Measurements from ENCODE around the gene HTRA3. TPM values are rescaled to one million over a fixed set of nuclear protein-coding genes. Genes with fewer than 3 reads are reported as not detected.
A peak's percentile ranks its signal among the peaks of the same experiment; 100 is the strongest.

HTRA3 gene
- total RNA-seq, 2 donors from 2014 or later, result 52.6 to 55.5 TPM

DNA sequence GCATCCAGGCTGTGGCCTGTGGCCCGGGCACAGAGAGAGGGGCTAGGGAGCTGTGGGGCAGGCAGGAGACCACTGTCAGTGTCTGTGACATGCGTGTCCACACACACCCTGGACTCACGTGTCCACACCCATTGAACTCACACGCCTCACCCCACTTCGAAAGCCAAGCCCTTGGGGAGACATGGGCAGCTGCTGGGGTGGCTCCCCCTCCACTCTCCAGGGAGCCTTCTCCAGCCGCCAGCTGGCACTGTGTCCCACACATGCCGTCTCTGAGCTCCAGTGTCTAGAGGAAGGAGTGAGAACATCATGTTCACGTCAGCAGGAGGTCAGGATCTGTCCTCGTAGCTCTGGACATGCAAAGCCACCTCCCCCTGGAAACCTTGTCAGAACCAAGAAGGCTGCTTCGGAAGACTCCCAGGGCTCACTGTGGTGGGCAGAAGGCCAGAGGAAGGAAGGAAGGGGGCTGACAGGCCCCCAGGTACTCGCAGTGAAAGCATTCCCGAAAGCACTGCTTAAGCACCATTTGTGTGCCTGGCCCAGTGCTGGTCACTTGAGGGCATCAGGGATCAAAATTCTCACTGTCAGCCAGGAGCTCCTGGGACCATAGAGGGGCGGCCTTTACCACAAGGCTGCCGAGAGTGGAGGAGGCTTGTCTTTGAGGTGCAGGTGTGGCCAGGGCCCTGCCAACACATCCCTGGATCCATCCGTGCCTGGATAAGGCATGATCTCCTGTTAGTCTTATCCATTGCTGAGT is 61.4 kb downstream of the HTRA3 start:
- no peak for TF ChIP-seq CTCF (IDR thresholded peaks at IDR 0.05)
- peak; percentile 30 for DNase-seq (ENCODE audit: low spot score)
- no peaks in the 10 kb centered on the region for H3K27me3 ChIP-seq (replicated peaks; ENCODE audit: insufficient read depth)
- H3K27ac ChIP-seq, result peak overlapping the region; percentile 77 to 86
- H3K9me3 ChIP-seq, result no peaks in the 10 kb centered on the region
- peaks cover 9 to 32% of the 10 kb centered on the region in 2 donors for H3K4me1 ChIP-seq (ENCODE audit: control insufficient read depth in 1 of 2, low read depth in 2 of 2)
- ATAC-seq (ENCODE audit: insufficient number of reproducible peaks, low FRiP score, low read depth), result peak; percentile 84
- no peak overlapping the region for H3K4me3 ChIP-seq
- no peaks in the 10 kb centered on the region for H3K36me3 ChIP-seq

GRCh38 chr4:8331575-8331955 is 62.0 kb downstream of the HTRA3 start:
- no peaks in the 10 kb centered on the region for H3K9me3 ChIP-seq
- no peak overlapping the region for H3K4me3 ChIP-seq
- peaks cover 9 to 32% of the 10 kb centered on the region in 2 donors for H3K4me1 ChIP-seq (ENCODE audit: control insufficient read depth in 1 of 2, low read depth in 2 of 2)
- DNase-seq (ENCODE audit: low spot score) (no peak), ATAC-seq (ENCODE audit: insufficient number of reproducible peaks, low FRiP score, low read depth) (no peak)
- peak overlapping the region; percentile 77 to 86 for H3K27ac ChIP-seq
- H3K36me3 ChIP-seq, result no peaks in the 10 kb centered on the region
- H3K27me3 ChIP-seq (replicated peaks; ENCODE audit: insufficient read depth), result no peaks in the 10 kb centered on the region
- TF ChIP-seq CTCF (IDR thresholded peaks at IDR 0.05), result no peak

DNA sequence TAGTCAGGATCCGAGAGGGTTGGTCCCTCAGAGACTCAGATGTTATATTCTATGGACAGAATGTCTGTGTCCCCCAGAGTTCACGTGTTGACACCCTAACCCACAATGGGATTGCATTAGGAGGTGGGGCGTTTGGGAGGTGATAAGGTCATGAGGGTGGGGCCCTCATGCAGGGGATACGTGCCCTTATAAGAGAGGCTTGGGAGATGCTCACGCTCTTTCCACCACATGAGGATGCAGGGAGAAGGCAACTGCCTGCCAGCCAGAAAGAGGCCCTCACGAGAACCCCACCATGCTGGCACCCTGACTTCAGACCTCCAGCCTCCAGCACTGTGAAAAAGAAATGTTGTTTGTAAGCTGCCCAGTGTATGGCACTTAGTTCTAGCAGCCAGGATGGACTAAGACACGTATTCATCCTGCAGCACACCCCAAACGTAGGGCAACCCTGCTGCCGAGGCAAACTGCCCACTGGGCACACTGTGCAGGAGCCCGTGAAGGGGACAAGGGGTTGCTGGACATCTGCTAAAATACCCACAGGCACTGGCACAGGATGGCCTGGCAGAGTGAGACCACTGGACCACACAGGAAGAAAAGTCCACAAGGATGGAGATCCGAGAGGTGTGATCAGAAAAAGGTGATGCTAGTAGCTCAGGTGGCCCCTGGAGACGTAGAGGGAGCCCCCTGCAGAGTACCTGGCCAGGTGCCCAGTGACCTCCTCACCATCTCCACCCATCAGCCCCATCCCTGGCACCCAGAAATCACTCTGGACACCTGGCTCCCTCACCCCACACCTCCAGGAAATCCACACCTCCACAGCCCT is 62.7 kb downstream of the HTRA3 start:
- no peak for TF ChIP-seq CTCF (IDR thresholded peaks at IDR 0.05)
- Histone ChIP-seq H3K27ac (peak overlapping the region in 1 of 2 donors; percentile 77), H3K9me3 (no peaks in the 10 kb centered on the region), H3K27me3 (replicated peaks; ENCODE audit: insufficient read depth) (no peaks in the 10 kb centered on the region), H3K4me1 (ENCODE audit: control insufficient read depth in 1 of 2, low read depth in 2 of 2) (peaks cover 9 to 32% of the 10 kb centered on the region in 2 donors), H3K36me3 (no peaks in the 10 kb centered on the region), H3K4me3 (no peak overlapping the region)
- ATAC-seq (ENCODE audit: insufficient number of reproducible peaks, low FRiP score, low read depth) (no peak), DNase-seq (ENCODE audit: low spot score) (no peak)

- no peak overlapping the region for H3K4me3 ChIP-seq
These were observed 63.4 kb downstream of the HTRA3 start for GRCh38 chr4:8332891-8333331.

More at GRCh38 chr4:8332891-8333331, 63.4 kb downstream of the HTRA3 start:
- no peaks in the 10 kb centered on the region for H3K27me3 ChIP-seq (replicated peaks; ENCODE audit: insufficient read depth)
- H3K9me3 ChIP-seq, result no peaks in the 10 kb centered on the region
- H3K4me1 ChIP-seq (ENCODE audit: control insufficient read depth in 1 of 2, low read depth in 2 of 2), result peaks cover 9 to 32% of the 10 kb centered on the region in 2 donors
- no peak for ATAC-seq (ENCODE audit: insufficient number of reproducible peaks, low FRiP score, low read depth)
- no peaks in the 10 kb centered on the region for H3K36me3 ChIP-seq
- H3K27ac ChIP-seq, result no peak overlapping the region
- DNase-seq (ENCODE audit: low spot score), result no peak
- TF ChIP-seq CTCF (IDR thresholded peaks at IDR 0.05), result no peak

Measured in thoracic aorta (tissue), 2 donors.